CD4-positive, alpha-beta memory T cell (primary cell): ENCODE data around the gene CREBBP. TPM values are rescaled to one million over a fixed set of nuclear protein-coding genes. Genes with fewer than 3 reads are reported as not detected.

Source experiments
- CTCF ChIA-PET: fragments of 350-600 bp; sonication (Branson Sonifier 250); formaldehyde crosslinking; loops from one replicate; lab custom pipeline; 2021; ENCODE audit warnings: inconsistent platforms; ENCODE audit not compliant: partially characterized antibody; lab: Charles Lee
- POLR2A ChIA-PET: fragments of 350-600 bp; sonication (Branson Sonifier 250); formaldehyde crosslinking; loops from one replicate; lab custom pipeline; 2021; ENCODE audit not compliant: partially characterized antibody; lab: Charles Lee
- DNase-seq, 5 donors: peaks; one replicate each; pipeline versions ENCODE4 v3.0.0 to v3.0.0-alpha.2; 2020 to 2022; ENCODE audit warnings: mixed read lengths in 1 of 5
- H3K27ac ChIP-seq: one replicate; pipeline ENCODE4 v1.7.0; 2013; ENCODE audit warnings: low read depth, low read length
- H3K27me3 ChIP-seq: 2 replicates; pipeline ENCODE4 v1.7.0; 2013; ENCODE audit warnings: mild to moderate bottlenecking, low read length, moderate library complexity; ENCODE audit not compliant: insufficient read depth
- H3K36me3 ChIP-seq: 2 replicates; pipeline ENCODE4 v1.7.0; 2013; ENCODE audit warnings: mild to moderate bottlenecking, low read length, moderate library complexity; ENCODE audit not compliant: insufficient read depth
- H3K4me1 ChIP-seq: 2 replicates; pipeline ENCODE4 v1.7.0; 2013; ENCODE audit warnings: mild to moderate bottlenecking, low read length, moderate library complexity; ENCODE audit not compliant: insufficient read depth
- H3K4me3 ChIP-seq, 2 donors: one replicate each; pipeline ENCODE4 v1.7.0; 2013; ENCODE audit warnings: low read length in 2 of 2, mild to moderate bottlenecking in 1 of 2
- H3K9me3 ChIP-seq, 2 donors: one replicate each; pipeline ENCODE4 v1.7.0; 2013; ENCODE audit warnings: low read length in 2 of 2, control low read depth in 1 of 2; ENCODE audit not compliant: control insufficient read depth in 1 of 2
- H3K27ac Mint-ChIP-seq, 7 donors: one replicate each; pipeline ENCODE4 v1.8.0; 2020 to 2021; ENCODE audit warnings: mixed read lengths in 7 of 7, mild to moderate bottlenecking in 6 of 7, inconsistent platforms in 3 of 7, moderate library complexity in 3 of 7
- H3K27me3 Mint-ChIP-seq, 2 donors: one replicate each; pipeline ENCODE4 v1.8.0; 2020 to 2021; ENCODE audit warnings: mixed read lengths in 2 of 2
- H3K36me3 Mint-ChIP-seq, 2 donors: one replicate each; pipeline ENCODE4 v1.8.0; 2020 to 2021; ENCODE audit warnings: mixed read lengths in 2 of 2, inconsistent platforms in 1 of 2, mild to moderate bottlenecking in 1 of 2
- H3K4me1 Mint-ChIP-seq, 4 donors: one replicate each; pipeline ENCODE4 v1.8.0; 2020 to 2021; ENCODE audit warnings: mixed read lengths in 4 of 4, mild to moderate bottlenecking in 1 of 4
- H3K4me3 Mint-ChIP-seq, 8 donors: one replicate each; pipeline ENCODE4 v1.8.0; 2020 to 2021; ENCODE audit warnings: mixed read lengths in 8 of 8, mild to moderate bottlenecking in 7 of 8, moderate library complexity in 6 of 8, inconsistent platforms in 3 of 8
- H3K9me3 Mint-ChIP-seq, 8 donors: one replicate each; pipeline ENCODE4 v1.8.0; 2020 to 2021; ENCODE audit warnings: mixed read lengths in 8 of 8, mild to moderate bottlenecking in 5 of 8, inconsistent platforms in 3 of 8, moderate library complexity in 1 of 8
- intact Hi-C: fragments of 100-400 bp; cut with micrococcal nuclease; formaldehyde crosslinking; loops from one replicate; pipeline ENCODE4 v1.15.1; 2023
- polyA plus RNA-seq, 2 donors: library from polyadenylated mRNA; unstranded; fragments of 300-500 nt; fragmentation: Illumina TruSeq; gene quantifications; one replicate each; pipeline ENCODE4 v1.2.3, GENCODE V29; 2021
- total RNA-seq, 2 experiments: library from RNA; stranded (reverse); gene quantifications; one replicate each; pipeline ENCODE4 v1.2.3, GENCODE V29; 2021

The CREBBP gene
- total and polyA plus RNA-seq, 4 experiments from 2014 or later = 0.60 to 133 (median 68.3) TPM

DNA sequence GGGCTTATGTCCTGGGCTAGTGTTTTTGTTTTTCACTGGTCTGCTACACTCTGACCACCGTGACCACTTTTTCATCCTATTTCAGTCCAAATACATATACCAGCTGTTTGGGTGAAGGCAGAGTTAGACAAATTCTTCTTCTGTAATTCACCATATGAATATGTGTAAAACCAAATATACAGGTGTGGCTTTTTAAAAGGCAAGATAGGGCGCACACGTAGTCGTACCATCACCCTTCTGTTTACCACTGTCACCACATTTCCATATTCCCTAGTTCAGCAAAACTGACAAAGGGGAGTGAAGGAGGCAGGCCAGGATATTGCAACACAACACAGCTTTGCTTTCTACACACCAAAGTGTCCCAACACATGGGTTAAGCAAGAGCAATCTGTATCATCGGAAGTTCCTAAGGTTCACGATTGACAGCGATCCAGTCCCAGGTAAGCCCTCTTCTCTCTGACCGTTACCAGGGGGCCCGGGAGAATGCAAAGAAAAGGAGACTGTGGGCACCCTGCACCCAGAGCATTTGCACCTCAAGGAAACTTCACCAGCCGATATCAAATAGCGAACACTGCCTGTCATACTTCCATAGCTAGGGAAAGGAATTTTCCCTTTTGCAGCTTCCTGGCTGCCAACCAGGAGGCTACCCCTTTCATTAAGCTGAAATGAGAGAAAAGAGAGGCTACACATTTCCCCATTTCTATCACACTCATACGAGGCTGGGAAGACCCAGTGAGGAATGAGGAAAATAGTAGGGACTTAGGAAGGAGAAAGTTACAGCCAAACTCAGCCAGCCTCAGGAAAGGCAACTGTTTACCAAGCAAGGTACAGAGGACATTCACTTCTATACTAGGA, 23.1 kb downstream of the CREBBP start:
- H3K4me1 Mint-ChIP-seq = peaks cover 65 to 95% (median 81%) of the 10 kb centered on the region in 4 donors
- no peak overlapping the region for H3K27ac ChIP-seq
- no peaks in the 10 kb centered on the region for H3K36me3 ChIP-seq
- H3K27ac Mint-ChIP-seq = peak overlapping the region; percentile 31 to 74 (median 56)
- peaks cover 75% of the 10 kb centered on the region for H3K4me1 ChIP-seq
- no peaks in the 10 kb centered on the region for H3K27me3 ChIP-seq
- ChIA-PET POLR2A (interaction anchor here (1.4 kb wide), 1 partner anchor 14 kb away, joined by 3 read pairs; no protein-coding TSS in a partner anchor), CTCF (interaction anchor here (1.0 kb wide), 1 partner anchor 63 kb away, joined by 3 read pairs; no protein-coding TSS in a partner anchor)
- intact Hi-C loops = no loop called here
- no peaks in the 10 kb centered on the region for H3K9me3 ChIP-seq
- DNase-seq = no peak
- H3K27me3 Mint-ChIP-seq = no peaks in the 10 kb centered on the region
- peak overlapping the region in 5 of 8 donors; percentile 10 to 53 (median 43) for H3K4me3 Mint-ChIP-seq
- H3K4me3 ChIP-seq = no peak overlapping the region
- H3K9me3 Mint-ChIP-seq = no peaks in the 10 kb centered on the region
- peaks cover 0 to 20% of the 10 kb centered on the region in 2 donors for H3K36me3 Mint-ChIP-seq

DNA sequence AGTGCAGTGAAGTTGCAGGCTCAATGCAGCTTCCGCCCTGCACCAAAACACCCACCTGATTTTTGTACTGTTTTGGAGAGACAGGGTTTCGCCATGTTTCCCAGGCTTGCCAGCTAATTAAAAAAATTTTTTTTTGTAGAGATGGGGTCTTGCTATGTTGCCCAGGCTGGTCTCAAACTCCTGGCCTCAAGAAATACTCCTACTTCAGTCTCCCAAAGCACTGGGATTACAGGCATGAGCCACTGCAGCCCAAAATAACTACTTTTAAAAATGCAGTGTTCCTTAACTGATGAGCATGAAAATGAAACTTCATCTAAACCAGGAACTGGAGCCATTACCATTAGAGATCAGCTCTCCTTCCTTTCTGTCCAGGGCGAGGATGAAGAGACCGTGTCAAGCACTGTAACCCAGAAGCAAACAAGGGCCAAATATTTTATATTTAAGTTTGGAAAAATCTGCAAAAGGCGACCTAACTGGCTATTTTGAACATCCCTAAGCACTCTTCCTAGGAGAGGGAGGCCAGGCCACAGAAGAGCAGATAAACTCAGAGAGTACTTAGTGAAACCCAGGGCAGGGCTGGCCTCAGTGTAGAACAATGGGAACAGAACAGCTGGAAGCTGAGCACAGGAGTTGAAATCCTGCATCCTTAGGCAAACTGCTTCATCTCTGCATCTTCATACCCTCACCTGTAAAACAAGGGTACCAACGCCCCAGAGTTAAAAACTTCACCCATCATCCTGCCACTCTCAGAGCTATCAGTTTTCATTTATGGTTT, 24.0 kb downstream of the CREBBP start:
- no peaks in the 10 kb centered on the region for H3K27me3 Mint-ChIP-seq
- no peaks in the 10 kb centered on the region for H3K9me3 Mint-ChIP-seq
- peak overlapping the region; percentile 31 to 77 (median 51) for H3K27ac Mint-ChIP-seq
- Histone ChIP-seq H3K36me3 (no peaks in the 10 kb centered on the region), H3K4me3 (no peak overlapping the region), H3K27me3 (no peaks in the 10 kb centered on the region), H3K4me1 (peaks cover 66% of the 10 kb centered on the region), H3K27ac (no peak overlapping the region), H3K9me3 (no peaks in the 10 kb centered on the region)
- intact Hi-C loops = no loop called here
- peak overlapping the region in 3 of 8 donors; percentile 0 to 50 (median 36) for H3K4me3 Mint-ChIP-seq
- H3K36me3 Mint-ChIP-seq = peaks cover 0 to 17% of the 10 kb centered on the region in 2 donors
- DNase-seq = no peak
- POLR2A ChIA-PET = interaction anchor here (1.4 kb wide), 1 partner anchor 15 kb away, joined by 3 read pairs; no protein-coding TSS in a partner anchor
- H3K4me1 Mint-ChIP-seq = peaks cover 59 to 90% (median 74%) of the 10 kb centered on the region in 4 donors
- CTCF ChIA-PET = interaction anchor here (1.0 kb wide), 1 partner anchor 62 kb away, joined by 3 read pairs; no protein-coding TSS in a partner anchor

DNA sequence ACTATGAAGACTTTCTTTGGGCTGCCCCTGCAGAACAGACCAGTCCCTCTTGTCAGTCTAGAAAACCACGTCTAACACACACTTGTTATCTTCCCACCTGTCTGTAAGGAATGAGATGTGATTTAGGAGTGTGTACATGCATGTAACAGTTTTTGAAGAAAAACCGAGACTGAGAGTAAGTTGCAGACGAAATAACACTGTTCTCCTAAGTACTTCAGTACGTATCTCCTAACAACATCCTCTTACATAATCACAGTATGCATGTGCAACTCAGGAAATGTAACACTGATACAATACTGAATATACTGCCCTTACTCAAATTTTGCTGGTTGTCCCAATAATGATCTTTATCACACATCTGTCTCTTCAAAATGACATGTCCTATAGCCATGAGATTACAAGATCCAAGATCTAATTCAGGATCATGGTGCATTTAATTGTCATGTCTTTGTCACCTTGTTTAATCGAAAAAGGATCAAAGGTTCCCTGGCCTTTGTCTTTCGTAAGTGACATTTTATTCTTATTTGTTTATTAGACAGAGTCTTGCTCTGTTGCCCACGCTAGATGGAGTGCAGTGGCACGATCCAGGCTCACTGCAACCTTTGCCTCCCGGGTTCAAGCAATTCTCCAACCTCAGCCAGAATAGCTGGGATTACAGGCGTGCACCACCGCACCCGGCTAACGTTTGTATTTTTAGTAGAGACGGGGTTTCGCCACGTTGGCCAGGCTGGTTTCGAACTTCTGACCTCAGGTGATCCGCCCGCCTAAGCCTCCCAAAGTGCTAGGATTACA, 25.6 kb downstream of the CREBBP start:
- Histone ChIP-seq H3K4me3 (no peak overlapping the region), H3K27ac (no peak overlapping the region), H3K9me3 (no peaks in the 10 kb centered on the region), H3K36me3 (peaks cover 10% of the 10 kb centered on the region), H3K27me3 (no peaks in the 10 kb centered on the region), H3K4me1 (peaks cover 59% of the 10 kb centered on the region)
- Mint-ChIP-seq H3K9me3 (no peaks in the 10 kb centered on the region), H3K4me1 (peaks cover 52 to 80% (median 63%) of the 10 kb centered on the region in 4 donors), H3K4me3 (peak overlapping the region in 3 of 8 donors; percentile 1 to 21 (median 11)), H3K27me3 (no peaks in the 10 kb centered on the region), H3K27ac (peak overlapping the region; percentile 14 to 89 (median 48)), H3K36me3 (peaks cover 0 to 25% of the 10 kb centered on the region in 2 donors)
- ChIA-PET POLR2A (no interaction called here), CTCF (no interaction called here)
- no peak for DNase-seq
- intact Hi-C loops = no loop called here

DNA sequence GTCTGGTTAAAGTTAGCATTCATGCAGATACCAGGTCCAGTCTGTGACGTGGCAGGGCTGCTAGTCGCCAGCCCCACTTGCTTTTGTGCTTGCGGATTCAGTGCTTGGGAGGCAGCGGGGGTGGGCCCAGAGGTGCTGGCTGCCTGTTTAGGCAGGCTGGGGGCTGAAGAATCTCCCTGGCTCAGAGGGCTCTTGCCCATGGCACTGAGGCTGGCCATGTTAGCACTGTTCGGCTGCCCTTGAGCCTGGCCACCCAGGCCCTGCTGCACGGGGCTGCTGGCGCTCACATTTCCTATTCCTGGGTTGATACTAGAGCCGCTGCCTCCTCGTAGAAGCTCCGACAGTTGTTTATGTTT, 30.0 kb downstream of the CREBBP start:
- no peak overlapping the region for H3K4me3 ChIP-seq
- no peak overlapping the region for H3K4me3 Mint-ChIP-seq
- CTCF ChIA-PET = no interaction called here
- peaks cover 9 to 55% of the 10 kb centered on the region in 2 donors for H3K36me3 Mint-ChIP-seq
- H3K27me3 ChIP-seq = no peaks in the 10 kb centered on the region
- no peaks in the 10 kb centered on the region for H3K9me3 ChIP-seq
- H3K9me3 Mint-ChIP-seq = no peaks in the 10 kb centered on the region
- no peak overlapping the region for H3K27ac Mint-ChIP-seq
- DNase-seq = no peak
- H3K27me3 Mint-ChIP-seq = no peaks in the 10 kb centered on the region
- POLR2A ChIA-PET = no interaction called here
- H3K36me3 ChIP-seq = peaks cover 14% of the 10 kb centered on the region
- H3K27ac ChIP-seq = no peak overlapping the region
- H3K4me1 Mint-ChIP-seq = peaks cover 44 to 77% (median 54%) of the 10 kb centered on the region in 4 donors
- intact Hi-C loops = no loop called here
- peaks cover 41% of the 10 kb centered on the region for H3K4me1 ChIP-seq

DNA sequence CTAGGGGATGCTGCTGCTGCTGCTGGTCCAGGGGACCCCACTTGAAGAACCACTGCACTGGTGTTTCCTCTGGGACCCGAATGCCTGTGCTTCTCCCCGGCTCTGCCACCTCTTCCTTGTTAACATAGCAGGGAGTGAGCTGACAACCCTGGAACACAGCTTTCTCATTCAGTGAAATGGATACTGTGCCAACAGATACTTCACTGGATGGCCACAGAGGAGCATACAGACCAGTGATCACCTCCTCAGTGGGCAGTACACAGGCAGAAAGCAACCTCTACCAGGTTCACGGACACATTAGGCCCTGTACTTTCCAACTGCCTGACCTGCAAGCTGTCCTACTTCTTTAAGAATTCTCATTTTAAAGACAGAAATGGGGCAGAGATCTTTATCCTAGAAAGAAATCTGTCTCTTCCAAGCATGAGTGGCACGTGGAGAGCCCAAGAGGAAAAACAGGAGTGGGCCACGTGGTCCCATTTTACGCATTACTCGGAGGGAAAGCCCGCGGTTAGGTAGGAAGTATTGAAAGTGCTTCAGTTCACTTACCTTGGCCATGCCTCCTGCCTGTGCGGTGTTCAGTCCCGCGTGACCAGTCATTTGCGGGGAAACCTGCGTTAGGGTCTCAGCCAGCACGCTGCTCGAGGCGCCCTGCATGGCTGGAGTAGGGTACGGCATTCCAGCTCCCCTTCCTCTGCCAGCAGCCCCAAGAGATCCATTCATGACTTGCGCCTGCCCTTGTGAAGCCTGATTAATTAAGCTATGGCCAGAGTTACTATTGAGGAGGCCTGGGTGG, 30.6 kb downstream of the CREBBP start:
- peaks cover 46 to 77% (median 55%) of the 10 kb centered on the region in 4 donors for H3K4me1 Mint-ChIP-seq
- POLR2A ChIA-PET = no interaction called here

DNA sequence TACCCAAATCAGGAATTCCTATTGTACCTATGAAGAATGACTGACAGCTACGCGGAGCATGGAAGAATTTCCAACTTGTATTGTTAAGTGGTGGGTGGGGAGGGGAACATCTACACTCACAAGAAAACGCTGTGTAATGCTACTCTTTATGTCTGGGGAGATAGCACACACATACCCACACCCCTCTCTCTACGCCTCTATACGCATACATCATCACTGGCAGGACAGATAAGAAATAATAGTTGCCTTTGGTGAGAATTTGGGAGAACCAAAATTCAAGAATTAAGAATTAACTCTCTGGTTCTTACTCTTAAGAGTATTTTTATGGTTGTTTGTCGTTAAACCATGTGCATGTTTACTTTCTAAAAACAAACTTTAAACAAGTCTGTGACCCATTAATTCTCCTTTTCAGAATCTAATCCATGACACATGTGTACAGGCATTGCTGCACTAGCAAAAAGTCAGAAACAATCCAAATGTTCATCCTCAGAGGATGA, 33.9 kb downstream of the CREBBP start:
- no peaks in the 10 kb centered on the region for H3K27me3 ChIP-seq
- intact Hi-C loops = no loop called here
- H3K27me3 Mint-ChIP-seq = no peaks in the 10 kb centered on the region
- no peaks in the 10 kb centered on the region for H3K9me3 ChIP-seq
- H3K4me3 Mint-ChIP-seq = peak overlapping the region in 1 of 8 donors; percentile 18
- no peaks in the 10 kb centered on the region for H3K9me3 Mint-ChIP-seq
- no peak overlapping the region for H3K27ac ChIP-seq
- peaks cover 58% of the 10 kb centered on the region for H3K4me1 ChIP-seq
- H3K4me1 Mint-ChIP-seq = peaks cover 40 to 63% (median 48%) of the 10 kb centered on the region in 4 donors
- peaks cover 14% of the 10 kb centered on the region for H3K36me3 ChIP-seq
- no peak for DNase-seq
- H3K36me3 Mint-ChIP-seq = peaks cover 9 to 45% of the 10 kb centered on the region in 2 donors
- peak overlapping the region in 2 of 7 donors; percentile 31 to 70 for H3K27ac Mint-ChIP-seq
- POLR2A ChIA-PET = no interaction called here
- H3K4me3 ChIP-seq = no peak overlapping the region
- CTCF ChIA-PET = no interaction called here

More for the DNA sequence above, 30.6 kb downstream of the CREBBP start:
- Histone ChIP-seq H3K27me3 (no peaks in the 10 kb centered on the region), H3K9me3 (no peaks in the 10 kb centered on the region), H3K36me3 (peaks cover 14% of the 10 kb centered on the region), H3K4me1 (peaks cover 43% of the 10 kb centered on the region), H3K4me3 (no peak overlapping the region), H3K27ac (no peak overlapping the region)
- Mint-ChIP-seq H3K27ac (peak overlapping the region in 2 of 7 donors; percentile 48 to 49), H3K4me3 (no peak overlapping the region), H3K27me3 (no peaks in the 10 kb centered on the region), H3K36me3 (peaks cover 9 to 55% of the 10 kb centered on the region in 2 donors), H3K9me3 (no peaks in the 10 kb centered on the region)
- intact Hi-C loops = no loop called here
- CTCF ChIA-PET = no interaction called here
- DNase-seq = no peak
